Colonic mucosa (tissue), 4 donors: Measurements from ENCODE around the gene EFR3B. TPM values are rescaled to one million over a fixed set of nuclear protein-coding genes. Genes with fewer than 3 reads are reported as not detected.
A peak's percentile ranks its signal among the peaks of the same experiment; 100 is the strongest.

Experiments
- DNase-seq: peaks from one replicate; pipeline ENCODE4 v3.0.0-alpha.2; 2020
- H3K27ac ChIP-seq: fragments of 200-600 bp; one replicate; pipeline ENCODE4 v1.8.0; 2021
- H3K27me3 ChIP-seq: fragments of 200-600 bp; one replicate; pipeline ENCODE4 v1.8.0; 2021
- H3K36me3 ChIP-seq: fragments of 200-600 bp; one replicate; pipeline ENCODE4 v1.8.0; 2021
- H3K4me1 ChIP-seq: fragments of 200-600 bp; one replicate; pipeline ENCODE4 v1.8.0; 2021; ENCODE audit warnings: mild to moderate bottlenecking
- H3K4me3 ChIP-seq: fragments of 200-600 bp; one replicate; pipeline ENCODE4 v1.8.0; 2021
- H3K9ac ChIP-seq, 2 donors: one replicate each; pipeline ENCODE4 v1.7.0; 2013; ENCODE audit warnings: control low read depth in 2 of 2, low read depth in 2 of 2, low read length in 2 of 2
- H3K9me3 ChIP-seq: fragments of 200-600 bp; one replicate; pipeline ENCODE4 v1.8.0; 2021
- CTCF ChIP-seq: fragments of 200-600 bp; IDR thresholded peaks from one replicate; pipeline ENCODE4 v1.8.0; 2022; ENCODE audit warnings: antibody characterized with exemption, mild to moderate bottlenecking
- intact Hi-C: fragments of 100-400 bp; cut with DNase I; formaldehyde crosslinking; loops from one replicate; pipeline ENCODE4 v1.14.1; 2022
- total RNA-seq, 2 donors: library from RNA; stranded (reverse); fragmentation: NEBNext Ultra II Directional in 1 of 2; extraction: Animal tissue kit (Norgen Biotek cat#: 25700) in 1 of 2; gene quantifications; one replicate each; pipeline ENCODE4 v1.2.1, GENCODE V29; 2021
- donor health status: healthy.
- donor health status: DM: no; HTN: no; CAD: no.
- donor health status: DM: no; HTN: no; CAD: no.

The EFR3B gene
- total RNA-seq, 2 donors from 2014 or later = 1.7 to 1.8 TPM

GRCh38 chr2:25035537-25036220 is 6.2 kb upstream of the EFR3B start:
- intact Hi-C loops = no loop called here
- no peaks in the 10 kb centered on the region for H3K27me3 ChIP-seq

GRCh38 chr2:25036221-25036559 is 5.7 kb upstream of the EFR3B start:
- H3K9ac ChIP-seq = no peak overlapping the region
- no peak for DNase-seq
- intact Hi-C loops = no loop called here
- no peaks in the 10 kb centered on the region for H3K27me3 ChIP-seq
- H3K27ac ChIP-seq = no peak overlapping the region
- H3K36me3 ChIP-seq = no peaks in the 10 kb centered on the region
- TF ChIP-seq CTCF = no peak
- no peaks in the 10 kb centered on the region for H3K9me3 ChIP-seq
- no peak overlapping the region for H3K4me3 ChIP-seq
- H3K4me1 ChIP-seq = no peaks in the 10 kb centered on the region

More at GRCh38 chr2:25035537-25036220, 6.2 kb upstream of the EFR3B start:
- Histone ChIP-seq H3K4me1 (no peaks in the 10 kb centered on the region), H3K36me3 (no peaks in the 10 kb centered on the region), H3K4me3 (no peak overlapping the region), H3K9me3 (no peaks in the 10 kb centered on the region), H3K9ac (no peak overlapping the region), H3K27ac (no peak overlapping the region)
- DNase-seq = no peak
- no peak for TF ChIP-seq CTCF

- no peak overlapping the region for H3K4me3 ChIP-seq
- no peak overlapping the region for H3K27ac ChIP-seq
- no peak for TF ChIP-seq CTCF
- no peak overlapping the region for H3K9ac ChIP-seq
- H3K36me3 ChIP-seq = no peaks in the 10 kb centered on the region
- H3K9me3 ChIP-seq = no peaks in the 10 kb centered on the region
- peaks cover 5% of the 10 kb centered on the region for H3K27me3 ChIP-seq
- no peak for DNase-seq
- intact Hi-C loops = no loop called here
- peaks cover 6% of the 10 kb centered on the region for H3K4me1 ChIP-seq
Observed at GRCh38 chr2:25039126-25039525, 2.8 kb upstream of the EFR3B start.

- H3K9ac ChIP-seq = peak overlapping the region; percentile 64 to 73
- no peak for TF ChIP-seq CTCF
- intact Hi-C loops = no loop called here
- H3K27ac ChIP-seq = peak overlapping the region; percentile 31
- H3K9me3 ChIP-seq = no peaks in the 10 kb centered on the region
- H3K36me3 ChIP-seq = no peaks in the 10 kb centered on the region
- DNase-seq = peak; percentile 73
- H3K4me1 ChIP-seq = peaks cover 6% of the 10 kb centered on the region
- H3K4me3 ChIP-seq = peak overlapping the region; percentile 26
- peaks cover 5% of the 10 kb centered on the region for H3K27me3 ChIP-seq
Observed at GRCh38 chr2:25041307-25041927, 459 bp upstream of the EFR3B start.

- peak overlapping the region; percentile 64 for H3K27ac ChIP-seq
- H3K9me3 ChIP-seq = no peaks in the 10 kb centered on the region
- H3K27me3 ChIP-seq = peaks cover 5% of the 10 kb centered on the region
- intact Hi-C loops = no loop called here
- H3K36me3 ChIP-seq = no peaks in the 10 kb centered on the region
- no peak for TF ChIP-seq CTCF
- peak overlapping the region; percentile 73 to 77 for H3K9ac ChIP-seq
- DNase-seq = peak; percentile 36
- peak overlapping the region; percentile 72 for H3K4me3 ChIP-seq
- peaks cover 6% of the 10 kb centered on the region for H3K4me1 ChIP-seq
Observed at GRCh38 chr2:25042321-25043240, 705 bp downstream of the EFR3B start.
